BLaER1 treated with 17β-estradiol and CSF1 and Interleukin-3, amounts not matched to agents 10 nM and 100 nM (cell line): Measurements from ENCODE around the gene SLC25A42.
A peak's percentile ranks its signal among the peaks of the same experiment; 100 is the strongest.

Experiments
- H3K27ac ChIP-seq, 11 experiments: shearing (Covaris generic); formaldehyde crosslinking; 2 replicates each; pipeline ENCODE4 v1.8.1; 2022
- H3K27me3 ChIP-seq, 11 experiments: shearing (Covaris generic); formaldehyde crosslinking; 2 replicates each; pipeline ENCODE4 v1.8.1; 2022
- H3K36me3 ChIP-seq, 11 experiments: shearing (Covaris generic); formaldehyde crosslinking; 2 replicates each; pipeline ENCODE4 v1.8.1; 2022
- H3K4me1 ChIP-seq, 10 experiments: shearing (Covaris generic); formaldehyde crosslinking; 2 replicates each; pipeline ENCODE4 v1.8.1; 2022
- H3K4me2 ChIP-seq, 11 experiments: shearing (Covaris generic); formaldehyde crosslinking; 2 replicates each; pipeline ENCODE4 v1.8.1; 2022
- H3K4me3 ChIP-seq, 10 experiments: shearing (Covaris generic); formaldehyde crosslinking; 2 replicates each; pipeline ENCODE4 v1.8.1; 2022
- H3K9ac ChIP-seq, 11 experiments: shearing (Covaris generic); formaldehyde crosslinking; 2 replicates each; pipeline ENCODE4 v1.8.1; 2022
- H3K9me3 ChIP-seq, 11 experiments: shearing (Covaris generic); formaldehyde crosslinking; replicated peaks in 1 of 11; 2 replicates each; pipeline ENCODE4 v1.8.1; 2022
- H4K20me1 ChIP-seq, 11 experiments: shearing (Covaris generic); formaldehyde crosslinking; 2 replicates each; pipeline ENCODE4 v1.8.1; 2022
- Cebpa-rat ChIP-seq, 11 experiments: shearing (Covaris generic); IDR thresholded peaks; 2 replicates each; pipeline ENCODE4 v1.8.1; 2022

SLC25A42 gene

GRCh38 chr19:19137556-19138108 lies 73.8 kb downstream of the SLC25A42 start:
- H3K9me3 ChIP-seq: peaks cover 5 to 8% (median 7%) of the 10 kb centered on the region in 11 experiments
- peaks cover 5 to 15% (median 7%) of the 10 kb centered on the region in 11 experiments; a peak in 20 of 22 replicates for H3K36me3 ChIP-seq
- peaks cover 18 to 33% (median 25%) of the 10 kb centered on the region in 10 experiments for H3K4me1 ChIP-seq
- peak overlapping the region; percentile 83 to 100 (median 98) for H3K4me2 ChIP-seq
- H3K9ac ChIP-seq: peak overlapping the region; percentile 81 to 94 (median 87)
- H3K27ac ChIP-seq: peak overlapping the region; percentile 56 to 88 (median 82)
- peak overlapping the region; percentile 65 to 86 (median 72) for H3K4me3 ChIP-seq
- no peaks in the 10 kb centered on the region; a peak in 1 of 22 replicates for H4K20me1 ChIP-seq
- no peaks in the 10 kb centered on the region for H3K27me3 ChIP-seq
- no peak for TF ChIP-seq Cebpa-rat (IDR thresholded peaks at IDR 0.05)

DNA sequence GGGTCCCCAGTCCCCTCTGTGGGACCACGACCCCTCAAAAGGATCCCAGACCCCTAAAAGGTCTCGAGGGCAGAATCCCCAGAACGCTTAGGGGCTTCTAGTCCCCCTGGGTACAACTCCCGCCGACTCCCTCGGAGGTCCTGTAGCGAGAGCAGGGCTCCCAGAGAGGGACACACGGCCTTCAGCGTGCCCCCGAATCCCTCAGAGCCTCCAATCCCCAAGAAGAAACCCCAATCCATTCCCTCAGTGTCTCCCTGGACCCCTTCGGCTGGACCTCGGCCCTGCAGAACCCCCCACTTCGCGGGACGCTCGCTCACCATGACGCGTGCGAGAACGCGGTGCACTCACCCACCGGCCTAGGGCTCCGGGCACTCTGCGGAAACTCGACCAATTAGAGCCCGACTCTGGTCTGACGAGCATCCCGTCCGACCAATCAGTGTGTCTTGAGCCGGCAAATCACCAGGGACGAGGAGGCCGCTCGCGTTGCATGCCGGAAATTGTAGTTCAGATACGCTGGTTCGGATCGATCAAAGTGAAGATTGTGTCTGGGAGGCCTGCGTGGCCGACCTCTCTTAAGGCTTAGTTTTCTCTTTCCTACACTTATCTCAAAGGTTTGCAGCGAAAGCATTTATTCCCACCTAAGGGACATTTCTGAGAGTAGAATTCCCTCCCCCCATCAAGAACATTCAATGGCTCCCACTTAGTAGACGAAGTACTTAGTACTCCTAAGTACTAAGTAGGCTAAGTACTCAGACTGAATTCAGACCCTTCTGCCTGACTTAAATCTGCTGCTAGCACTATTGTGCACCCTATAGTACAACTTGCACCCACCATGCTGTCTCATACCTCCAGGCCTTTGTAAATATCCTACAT lies 74.6 kb downstream of the SLC25A42 start, which contains the start of gene TMEM161A:
TMEM161A (minus strand) TSS at position 370 of the 873 bp plus-strand sequence; CDS start at position 320, 50 bp downstream.
- TF ChIP-seq Cebpa-rat (IDR thresholded peaks at IDR 0.05): no peak
- Histone ChIP-seq H3K9ac (peak within 1 kb of the TSS; percentile 81 to 94 (median 87)), H3K4me1 (peaks cover 18 to 33% (median 25%) of the 10 kb centered on the region in 10 experiments), H3K9me3 (peaks cover 0 to under 1% (median 0%) of the 10 kb centered on the region in 11 experiments; a peak in 4 of 22 replicates), H3K27ac (peak within 1 kb of the TSS; percentile 56 to 88 (median 82)), H3K27me3 (no peaks in the 10 kb centered on the region), H3K36me3 (peaks cover 0 to 8% (median 0%) of the 10 kb centered on the region in 11 experiments; a peak in 5 of 22 replicates), H3K4me3 (peak within 1 kb of the TSS; percentile 65 to 86 (median 72)), H3K4me2 (peak within 1 kb of the TSS; percentile 83 to 100 (median 98)), H4K20me1 (no peaks in the 10 kb centered on the region; a peak in 1 of 22 replicates)

DNA sequence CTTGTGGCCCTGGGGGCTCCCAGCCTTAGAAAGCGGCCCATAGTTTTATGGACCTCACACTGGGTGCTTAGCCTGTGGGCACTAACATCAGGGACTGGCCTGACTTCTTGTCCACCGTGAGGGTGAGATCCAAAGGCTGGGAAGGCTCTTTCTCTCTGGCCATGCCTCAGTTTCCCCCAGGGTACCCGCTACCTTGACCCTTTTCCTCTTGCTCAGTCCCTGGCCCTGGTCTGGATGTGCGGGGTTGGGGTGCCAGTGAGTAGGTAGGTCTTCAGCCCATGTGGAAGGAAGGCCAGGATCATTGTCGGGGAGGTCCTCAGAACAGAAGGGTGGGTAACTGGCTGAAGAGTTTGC lies 76.1 kb downstream of the SLC25A42 start:
- Histone ChIP-seq H3K9ac (no peak overlapping the region), H3K4me2 (no peak overlapping the region), H3K27ac (no peak overlapping the region), H3K4me1 (peaks cover 14 to 34% (median 31%) of the 10 kb centered on the region in 10 experiments), H4K20me1 (no peaks in the 10 kb centered on the region; a peak in 1 of 22 replicates), H3K27me3 (no peaks in the 10 kb centered on the region), H3K4me3 (no peak overlapping the region), H3K36me3 (no peaks in the 10 kb centered on the region), H3K9me3 (no peaks in the 10 kb centered on the region)
- no peak for TF ChIP-seq Cebpa-rat (IDR thresholded peaks at IDR 0.05)

GRCh38 chr19:19140476-19140875 lies 76.7 kb downstream of the SLC25A42 start:
- Histone ChIP-seq H3K9me3 (no peaks in the 10 kb centered on the region), H3K4me3 (no peak overlapping the region), H4K20me1 (no peaks in the 10 kb centered on the region; a peak in 1 of 22 replicates), H3K27me3 (no peaks in the 10 kb centered on the region), H3K36me3 (no peaks in the 10 kb centered on the region), H3K4me2 (no peak overlapping the region), H3K27ac (no peak overlapping the region), H3K9ac (no peak overlapping the region), H3K4me1 (peaks cover 10 to 33% (median 26%) of the 10 kb centered on the region in 10 experiments)
- no peak for TF ChIP-seq Cebpa-rat (IDR thresholded peaks at IDR 0.05)

DNA sequence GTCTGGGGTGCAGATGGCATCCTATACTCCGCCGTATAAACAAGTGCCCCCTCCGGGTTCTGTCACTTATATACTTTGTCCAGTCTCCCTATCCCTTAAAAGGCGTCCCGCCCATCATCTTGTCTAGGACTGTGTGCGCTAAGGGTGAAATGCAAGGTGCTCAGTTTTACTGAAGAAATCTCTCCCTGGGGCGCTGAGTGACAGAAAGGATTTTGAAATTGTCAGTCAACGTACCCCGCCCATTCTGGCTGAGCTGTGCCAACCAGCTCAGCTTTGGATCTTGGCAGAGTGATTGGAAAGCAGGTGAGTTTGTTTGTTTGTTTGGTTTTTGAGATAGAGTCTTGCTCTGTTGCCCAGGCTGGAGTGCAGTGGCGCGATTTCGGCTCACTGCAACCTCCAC lies 78.6 kb downstream of the SLC25A42 start:
- Histone ChIP-seq H3K4me2 (no peak overlapping the region), H3K27me3 (no peaks in the 10 kb centered on the region), H3K4me3 (no peak overlapping the region), H3K4me1 (peaks cover 6 to 34% (median 25%) of the 10 kb centered on the region in 10 experiments), H3K9me3 (no peaks in the 10 kb centered on the region), H4K20me1 (no peaks in the 10 kb centered on the region; a peak in 1 of 22 replicates), H3K27ac (no peak overlapping the region), H3K36me3 (peaks cover 1 to 11% (median 10%) of the 10 kb centered on the region in 11 experiments; a peak in 18 of 22 replicates), H3K9ac (no peak overlapping the region)
- TF ChIP-seq Cebpa-rat (IDR thresholded peaks at IDR 0.05): no peak

- Histone ChIP-seq H3K4me3 (no peak overlapping the region), H3K4me2 (peak overlapping the region in 6 of 11 experiments; percentile 31 to 59 (median 56); a peak in 7 of 22 replicates), H3K27me3 (no peaks in the 10 kb centered on the region), H3K27ac (peak overlapping the region in 8 of 11 experiments; percentile 49 to 76 (median 72); a peak in 17 of 22 replicates), H4K20me1 (no peaks in the 10 kb centered on the region; a peak in 1 of 22 replicates), H3K9ac (peak overlapping the region in 7 of 11 experiments; percentile 28 to 67 (median 57); a peak in 7 of 22 replicates), H3K9me3 (no peaks in the 10 kb centered on the region), H3K4me1 (peaks cover 0 to 26% (median 18%) of the 10 kb centered on the region in 10 experiments; a peak in 15 of 20 replicates), H3K36me3 (peaks cover 12 to 32% (median 28%) of the 10 kb centered on the region in 11 experiments; a peak in 20 of 22 replicates)
- no peak for TF ChIP-seq Cebpa-rat (IDR thresholded peaks at IDR 0.05)
These were observed 81.5 kb downstream of the SLC25A42 start for GRCh38 chr19:19145281-19145680.

- TF ChIP-seq Cebpa-rat (IDR thresholded peaks at IDR 0.05): no peak
- Histone ChIP-seq H3K9me3 (no peaks in the 10 kb centered on the region), H3K27ac (peak overlapping the region in 9 of 11 experiments; percentile 49 to 76 (median 71); a peak in 18 of 22 replicates), H3K36me3 (peaks cover 12 to 32% (median 28%) of the 10 kb centered on the region in 11 experiments; a peak in 20 of 22 replicates), H4K20me1 (no peaks in the 10 kb centered on the region; a peak in 1 of 22 replicates), H3K27me3 (no peaks in the 10 kb centered on the region), H3K4me2 (peak overlapping the region; percentile 26 to 60 (median 56); a peak in 19 of 22 replicates), H3K4me3 (no peak overlapping the region), H3K4me1 (peaks cover 0 to 26% (median 18%) of the 10 kb centered on the region in 10 experiments; a peak in 15 of 20 replicates), H3K9ac (peak overlapping the region in 9 of 11 experiments; percentile 28 to 67 (median 56); a peak in 14 of 22 replicates)
These were observed 82.2 kb downstream of the SLC25A42 start for GRCh38 chr19:19145684-19146608.

DNA sequence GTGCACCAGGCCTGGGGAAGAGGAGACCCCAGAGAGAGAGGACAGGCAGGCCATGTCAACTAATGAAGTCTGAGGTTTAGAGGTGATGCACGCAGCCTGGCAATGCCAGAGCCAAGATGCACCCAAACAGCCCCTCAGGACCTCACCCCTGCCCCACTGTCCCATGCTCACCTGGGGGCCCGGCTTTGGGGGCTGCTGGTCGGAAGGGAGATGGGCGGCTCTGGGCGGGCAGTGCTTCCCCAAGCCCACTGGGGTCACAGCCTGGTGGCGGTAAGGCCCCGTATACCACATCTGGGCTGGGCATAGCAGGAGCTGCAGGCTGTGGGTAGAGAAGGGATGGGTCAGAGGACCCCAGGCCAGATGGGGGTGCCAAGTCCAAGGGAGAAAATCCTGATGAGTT lies 83.1 kb downstream of the SLC25A42 start:
- Histone ChIP-seq H3K4me2 (no peak overlapping the region), H3K27ac (no peak overlapping the region), H3K36me3 (peaks cover 12 to 32% (median 28%) of the 10 kb centered on the region in 11 experiments; a peak in 20 of 22 replicates), H3K4me1 (peaks cover 0 to 32% (median 20%) of the 10 kb centered on the region in 10 experiments; a peak in 15 of 20 replicates), H3K4me3 (no peak overlapping the region), H3K9ac (no peak overlapping the region), H3K9me3 (no peaks in the 10 kb centered on the region), H4K20me1 (no peaks in the 10 kb centered on the region; a peak in 1 of 22 replicates), H3K27me3 (no peaks in the 10 kb centered on the region)
- no peak for TF ChIP-seq Cebpa-rat (IDR thresholded peaks at IDR 0.05)
